CD4-positive, alpha-beta T cell (primary cell): ENCODE data around the gene WDFY2. TPM values are rescaled to one million over a fixed set of nuclear protein-coding genes. Genes with fewer than 3 reads are reported as not detected.

ENCODE experiments used
- ATAC-seq: fragments of 200-7000 bp; cut with Tn5 transposase; one replicate; pipeline ENCODE4 v1.10.0; 2022; ENCODE audit warnings: mild to moderate bottlenecking; ENCODE audit not compliant: poor library complexity
- CTCF ChIA-PET: fragments of 350-600 bp; sonication (Branson Sonifier 250); formaldehyde crosslinking; loops from one replicate; lab custom pipeline; 2021; ENCODE audit warnings: antibody characterized with exemption, inconsistent platforms; lab: Charles Lee
- POLR2A ChIA-PET: fragments of 350-600 bp; sonication (Branson Sonifier 250); formaldehyde crosslinking; loops from one replicate; lab custom pipeline; 2021; ENCODE audit warnings: antibody characterized with exemption, inconsistent platforms; lab: Charles Lee
- DNase-seq, 14 experiments: peaks; one replicate each; pipeline ENCODE4 v3.0.0-alpha.2; 2013 to 2020; ENCODE audit warnings: mixed read lengths in 2 of 14
- H3K27ac ChIP-seq, 2 donors: one replicate each; pipeline versions ENCODE4 v1.5.1 to v1.7.0; 2013; ENCODE audit warnings: low read length in 2 of 2, low read depth in 1 of 2, mild to moderate bottlenecking in 1 of 2
- H3K27me3 ChIP-seq, 2 experiments: 1 replicate in 1 of 2; 2 replicates in 1 of 2; pipeline versions ENCODE4 v1.6.1 to v1.7.0; 2013; ENCODE audit warnings: low read length in 2 of 2, control low read depth in 1 of 2, mild to moderate bottlenecking in 1 of 2, moderate library complexity in 1 of 2; ENCODE audit not compliant: insufficient read depth in 2 of 2, control insufficient read depth in 1 of 2
- H3K36me3 ChIP-seq: one replicate; pipeline ENCODE4 v1.6.1; 2013; ENCODE audit warnings: low read length, control low read depth; ENCODE audit not compliant: insufficient read depth
- H3K4me1 ChIP-seq: one replicate; pipeline ENCODE4 v1.6.1; 2013; ENCODE audit warnings: low read length, control low read depth; ENCODE audit not compliant: insufficient read depth
- H3K4me3 ChIP-seq: one replicate; pipeline ENCODE4 v1.5.1; 2013; ENCODE audit warnings: mild to moderate bottlenecking, low read length, moderate library complexity
- H3K9me3 ChIP-seq, 2 experiments: 1 replicate in 1 of 2; 2 replicates in 1 of 2; pipeline versions ENCODE4 v1.6.1 to v1.7.0; 2013; ENCODE audit warnings: low read length in 2 of 2, mild to moderate bottlenecking in 2 of 2, control low read depth in 1 of 2, moderate library complexity in 1 of 2; ENCODE audit not compliant: control insufficient read depth in 1 of 2, insufficient read depth in 1 of 2
- H3K27ac Mint-ChIP-seq: one replicate; pipeline ENCODE4 v1.8.0; 2020; ENCODE audit warnings: mixed read lengths
- H3K27me3 Mint-ChIP-seq: one replicate; pipeline ENCODE4 v1.8.0; 2021; ENCODE audit warnings: mixed read lengths
- H3K36me3 Mint-ChIP-seq: one replicate; pipeline ENCODE4 v1.8.0; 2021; ENCODE audit warnings: low read depth, mixed read lengths
- H3K4me1 Mint-ChIP-seq: one replicate; pipeline ENCODE4 v1.8.0; 2021; ENCODE audit warnings: low read depth, mixed read lengths
- H3K4me3 Mint-ChIP-seq: one replicate; pipeline ENCODE4 v1.8.0; 2020; ENCODE audit warnings: mild to moderate bottlenecking, mixed read lengths
- H3K9me3 Mint-ChIP-seq: one replicate; pipeline ENCODE4 v1.8.0; 2020; ENCODE audit warnings: mixed read lengths
- intact Hi-C, 2 experiments: fragments of 100-400 bp; cut with DNase I in 1 of 2; cut with micrococcal nuclease in 1 of 2; formaldehyde crosslinking; loops; one replicate each; pipeline versions ENCODE4 v1.15.1 to v1.9.0; 2023 to 2025; cut with DNase I, micrococcal nuclease
- total RNA-seq, 174 experiments: library from RNA in 2 of 174; stranded (reverse) in 2 of 174; gene quantifications; one replicate each; pipeline ENCODE4 v1.2.3 and lab custom pipeline; 2021 to 2026
- TF ChIP-seq, protein P1 (sequence below): fragments of 200-600 bp; IDR thresholded peaks from one replicate; pipeline ENCODE4 v1.8.0; 2022; ENCODE audit warnings: antibody characterized with exemption, mild to moderate bottlenecking

WDFY2 gene
- total RNA-seq, 2 experiments from 2014 or later: 21.4 to 21.9 TPM

DNA sequence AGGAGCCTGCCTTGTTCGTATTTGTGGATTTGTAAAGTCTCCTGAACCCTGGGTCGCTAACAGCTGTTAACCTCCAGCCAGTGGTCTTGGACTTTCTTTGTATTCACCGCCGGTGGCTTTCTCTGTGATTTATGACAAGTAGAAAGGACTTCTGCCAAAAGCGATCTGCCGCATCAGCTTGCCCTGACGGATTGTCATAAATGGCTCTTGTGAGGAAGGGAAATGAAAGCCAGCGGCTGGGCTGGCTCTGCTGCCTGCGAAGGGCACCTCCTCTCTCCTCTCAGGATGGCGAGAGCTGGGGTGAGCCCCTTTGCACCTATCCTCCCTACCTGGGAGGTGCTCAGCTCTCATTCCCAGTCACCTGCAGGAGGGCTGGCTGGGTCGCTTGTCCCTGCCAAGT lies 194.1 kb downstream of the WDFY2 start:
- POLR2A ChIA-PET: no interaction called here
- Mint-ChIP-seq H3K9me3 (no peaks in the 10 kb centered on the region), H3K36me3 (peaks cover 9% of the 10 kb centered on the region), H3K4me1 (no peaks in the 10 kb centered on the region), H3K27me3 (no peaks in the 10 kb centered on the region), H3K27ac (no peak overlapping the region), H3K4me3 (no peak overlapping the region)
- Histone ChIP-seq H3K27ac (no peak overlapping the region), H3K27me3 (no peaks in the 10 kb centered on the region), H3K36me3 (peaks cover 6% of the 10 kb centered on the region), H3K9me3 (no peaks in the 10 kb centered on the region), H3K4me1 (no peaks in the 10 kb centered on the region), H3K4me3 (no peak overlapping the region)
- TF ChIP-seq, protein P1, sequence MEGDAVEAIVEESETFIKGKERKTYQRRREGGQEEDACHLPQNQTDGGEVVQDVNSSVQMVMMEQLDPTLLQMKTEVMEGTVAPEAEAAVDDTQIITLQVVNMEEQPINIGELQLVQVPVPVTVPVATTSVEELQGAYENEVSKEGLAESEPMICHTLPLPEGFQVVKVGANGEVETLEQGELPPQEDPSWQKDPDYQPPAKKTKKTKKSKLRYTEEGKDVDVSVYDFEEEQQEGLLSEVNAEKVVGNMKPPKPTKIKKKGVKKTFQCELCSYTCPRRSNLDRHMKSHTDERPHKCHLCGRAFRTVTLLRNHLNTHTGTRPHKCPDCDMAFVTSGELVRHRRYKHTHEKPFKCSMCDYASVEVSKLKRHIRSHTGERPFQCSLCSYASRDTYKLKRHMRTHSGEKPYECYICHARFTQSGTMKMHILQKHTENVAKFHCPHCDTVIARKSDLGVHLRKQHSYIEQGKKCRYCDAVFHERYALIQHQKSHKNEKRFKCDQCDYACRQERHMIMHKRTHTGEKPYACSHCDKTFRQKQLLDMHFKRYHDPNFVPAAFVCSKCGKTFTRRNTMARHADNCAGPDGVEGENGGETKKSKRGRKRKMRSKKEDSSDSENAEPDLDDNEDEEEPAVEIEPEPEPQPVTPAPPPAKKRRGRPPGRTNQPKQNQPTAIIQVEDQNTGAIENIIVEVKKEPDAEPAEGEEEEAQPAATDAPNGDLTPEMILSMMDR: no peak
- DNase-seq (no peak), ATAC-seq (no peak)
- CTCF ChIA-PET: no interaction called here
- intact Hi-C loops: no loop called here

DNA sequence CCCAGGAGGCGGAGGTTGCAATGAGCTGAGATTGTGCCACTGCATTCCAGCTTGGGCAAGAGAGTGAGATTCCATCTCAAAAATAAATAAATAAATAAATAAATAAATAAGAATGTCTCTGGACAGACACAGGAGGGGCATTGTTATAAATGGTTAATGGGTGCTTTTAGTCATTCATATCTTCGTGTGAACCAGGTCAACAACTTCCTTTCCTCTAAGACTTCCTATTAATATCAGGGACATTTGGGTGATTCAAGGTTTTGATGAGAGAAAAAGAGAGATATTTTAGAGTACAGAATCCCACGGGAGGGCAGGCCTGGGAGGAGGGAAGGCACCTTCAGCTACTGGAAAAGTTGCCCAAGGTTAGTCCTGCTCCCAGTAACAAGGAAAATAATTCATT lies 195.8 kb downstream of the WDFY2 start:
- Histone ChIP-seq H3K4me3 (no peak overlapping the region), H3K27me3 (no peaks in the 10 kb centered on the region), H3K36me3 (peaks cover 4% of the 10 kb centered on the region), H3K27ac (no peak overlapping the region), H3K9me3 (no peaks in the 10 kb centered on the region), H3K4me1 (no peaks in the 10 kb centered on the region)
- ATAC-seq (no peak), DNase-seq (no peak)
- TF ChIP-seq, protein P1: no peak
- intact Hi-C loops: no loop called here
- POLR2A ChIA-PET: no interaction called here
- H3K27ac Mint-ChIP-seq: no peak overlapping the region
- no peaks in the 10 kb centered on the region for H3K27me3 Mint-ChIP-seq
- no peak overlapping the region for H3K4me3 Mint-ChIP-seq
- CTCF ChIA-PET: no interaction called here
- H3K36me3 Mint-ChIP-seq: peaks cover 9% of the 10 kb centered on the region
- no peaks in the 10 kb centered on the region for H3K4me1 Mint-ChIP-seq
- H3K9me3 Mint-ChIP-seq: no peaks in the 10 kb centered on the region

DNA sequence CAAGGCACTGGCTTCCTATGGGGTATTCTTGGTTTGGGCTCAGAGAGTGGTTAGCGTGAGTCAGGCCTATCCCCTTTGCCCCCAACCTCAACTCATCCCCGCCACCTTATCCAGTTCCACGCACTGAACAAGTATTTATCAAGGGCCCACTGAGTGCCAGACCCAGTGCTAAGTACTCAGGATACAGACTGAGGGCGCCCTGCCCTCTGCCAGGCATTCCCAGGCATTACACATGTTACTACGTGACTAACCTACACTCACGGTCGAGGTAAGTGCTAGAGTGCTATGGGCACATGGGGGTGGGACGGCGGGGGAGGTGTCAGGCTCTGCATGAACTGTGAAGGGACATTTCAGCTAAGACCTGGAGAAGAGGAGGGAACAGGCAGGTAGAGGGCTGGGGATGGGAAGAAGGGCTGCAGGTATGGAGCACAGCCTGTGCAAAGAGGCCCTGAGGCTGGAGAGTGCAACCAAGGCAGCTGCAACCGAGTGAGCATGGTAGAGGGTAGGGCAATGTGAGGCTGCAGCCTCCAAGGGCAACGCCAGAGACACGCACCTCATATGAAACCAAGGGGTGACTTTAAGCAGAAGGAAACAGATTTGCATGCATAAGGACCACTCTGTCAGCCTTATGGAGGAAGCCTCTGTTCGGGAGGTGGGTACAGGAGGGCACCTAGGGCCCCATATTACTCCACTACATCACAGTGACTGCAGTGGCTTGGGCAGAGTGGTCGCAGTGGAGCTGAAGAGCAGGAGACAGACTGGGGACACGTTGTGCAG lies 197.2 kb downstream of the WDFY2 start:
- H3K9me3 Mint-ChIP-seq: no peaks in the 10 kb centered on the region
- peaks cover 4% of the 10 kb centered on the region for H3K36me3 ChIP-seq
- no peaks in the 10 kb centered on the region for H3K27me3 ChIP-seq
- no peak overlapping the region for H3K27ac ChIP-seq
- CTCF ChIA-PET: interaction anchor here (1.2 to 1.3 kb wide), 3 partner anchors 17 to 348 kb away, joined by 3 to 5 read pairs (median 4); no protein-coding TSS in a partner anchor
- H3K4me3 Mint-ChIP-seq: no peak overlapping the region
- H3K4me3 ChIP-seq: no peak overlapping the region
- intact Hi-C loops: no loop called here
- no peak overlapping the region for H3K27ac Mint-ChIP-seq
- POLR2A ChIA-PET: no interaction called here
- H3K36me3 Mint-ChIP-seq: peaks cover 14% of the 10 kb centered on the region
- H3K4me1 ChIP-seq: no peaks in the 10 kb centered on the region
- TF ChIP-seq, protein P1: no peak
- H3K27me3 Mint-ChIP-seq: no peaks in the 10 kb centered on the region
- H3K9me3 ChIP-seq: no peaks in the 10 kb centered on the region
- ATAC-seq (no peak), DNase-seq (peak in 1 of 14 experiments; percentile 38)
- H3K4me1 Mint-ChIP-seq: peaks cover under 1% of the 10 kb centered on the region
